Spleen (tissue), 7 donors: ENCODE results near the gene UBA7.

Experiments used
- CTCF ChIP-seq, 11 experiments: fragments of 200-600 bp in 7 of 11; fragments of 450-650 bp in 4 of 11; sonication (generic) in 4 of 11; IDR thresholded peaks in 8 of 11; conservative IDR thresholded peaks in 3 of 11; 1 replicate in 7 of 11; 2 replicates in 4 of 11; pipeline versions ENCODE4 v1.4.0 to v1.8.0; 2016 to 2021; ENCODE audit warnings: antibody characterized with exemption in 11 of 11, inconsistent platforms in 4 of 11, mild to moderate bottlenecking in 1 of 11
- POLR2A ChIP-seq, 3 donors: fragments of 450-650 bp; IDR thresholded peaks; one replicate each; pipeline ENCODE4 v1.5.1; 2017; ENCODE audit warnings: antibody characterized with exemption in 3 of 3, mild to moderate bottlenecking in 1 of 3
- POLR2AphosphoS5 ChIP-seq, 3 donors: sonication (generic); formaldehyde crosslinking; IDR thresholded peaks; one replicate each; pipeline ENCODE4 v1.5.1; 2017; ENCODE audit warnings: antibody characterized with exemption in 3 of 3
- donor health status: DM: no; HTN: no; CAD: no; lungs with moderate emphysema.
- donor health status: DM: no; HTN: no; CAD: no.
- donor health status: DM: no; HTN: no; CAD: no.

DNA sequence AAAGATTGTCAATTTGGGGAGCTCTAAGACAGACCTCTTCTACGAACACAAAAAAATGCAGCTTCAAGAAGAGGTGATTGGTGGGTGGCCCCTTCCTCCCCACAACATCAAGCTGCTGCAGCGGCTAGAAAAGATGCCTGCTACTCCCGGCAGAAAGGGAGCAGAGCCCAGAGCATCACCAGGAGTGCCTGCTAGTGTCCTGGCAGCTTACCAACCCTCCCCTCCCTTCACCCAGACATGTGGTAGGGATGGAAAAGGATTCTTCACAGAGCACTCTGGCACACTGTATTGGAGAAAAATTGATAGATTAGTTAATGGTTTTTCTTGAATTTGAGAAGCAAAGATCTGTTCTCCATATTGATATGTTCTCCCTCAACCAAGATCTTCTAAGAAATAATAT lies 38.2 kb downstream of the UBA7 start:
- TF ChIP-seq CTCF (IDR thresholded peaks at IDR 0.05 in 8 of 11, conservative IDR thresholded peaks at IDR 0.05 in 3 of 11) = no peak
- no peak for TF ChIP-seq POLR2AphosphoS5 (IDR thresholded peaks at IDR 0.05)
- TF ChIP-seq POLR2A (IDR thresholded peaks at IDR 0.05) = no peak
